NB4 (cell line): ENCODE results near the gene APOL4.
"Not testable (repeated sequence)": the region's sequence is repeated elsewhere in the genome, so short reads cannot be mapped to it uniquely, and the experiment has no call there.

ENCODE experiments used
- DNase-seq: peaks from one replicate; pipeline ENCODE4 v3.0.0; 2010; ENCODE audit warnings: low read depth
- H3K4me3 ChIP-seq: one replicate; pipeline ENCODE4 v1.5.1; 2011; ENCODE audit warnings: mild to moderate bottlenecking, low read depth, low read length, moderate library complexity
- MYC ChIP-seq: IDR thresholded peaks from 2 replicates; pipeline ENCODE4 v1.6.1; 2011; ENCODE audit warnings: low read depth, low read length
- POLR2A ChIP-seq: IDR thresholded peaks from 2 replicates; pipeline ENCODE4 v1.6.1; 2011; ENCODE audit warnings: mild to moderate bottlenecking; ENCODE audit not compliant: insufficient read length; ENCODE audit errors: extremely low read depth
- TF ChIP-seq, protein P1 (sequence below): IDR thresholded peaks from 2 replicates; pipeline ENCODE4 v1.6.1; 2011; ENCODE audit warnings: low read depth, low read length
- TF ChIP-seq, protein P2 (sequence below): IDR thresholded peaks from one replicate; pipeline ENCODE4 v1.5.1; 2012; ENCODE audit warnings: low read depth, low read length

The APOL4 gene, protein sequence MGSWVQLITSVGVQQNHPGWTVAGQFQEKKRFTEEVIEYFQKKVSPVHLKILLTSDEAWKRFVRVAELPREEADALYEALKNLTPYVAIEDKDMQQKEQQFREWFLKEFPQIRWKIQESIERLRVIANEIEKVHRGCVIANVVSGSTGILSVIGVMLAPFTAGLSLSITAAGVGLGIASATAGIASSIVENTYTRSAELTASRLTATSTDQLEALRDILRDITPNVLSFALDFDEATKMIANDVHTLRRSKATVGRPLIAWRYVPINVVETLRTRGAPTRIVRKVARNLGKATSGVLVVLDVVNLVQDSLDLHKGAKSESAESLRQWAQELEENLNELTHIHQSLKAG

DNA sequence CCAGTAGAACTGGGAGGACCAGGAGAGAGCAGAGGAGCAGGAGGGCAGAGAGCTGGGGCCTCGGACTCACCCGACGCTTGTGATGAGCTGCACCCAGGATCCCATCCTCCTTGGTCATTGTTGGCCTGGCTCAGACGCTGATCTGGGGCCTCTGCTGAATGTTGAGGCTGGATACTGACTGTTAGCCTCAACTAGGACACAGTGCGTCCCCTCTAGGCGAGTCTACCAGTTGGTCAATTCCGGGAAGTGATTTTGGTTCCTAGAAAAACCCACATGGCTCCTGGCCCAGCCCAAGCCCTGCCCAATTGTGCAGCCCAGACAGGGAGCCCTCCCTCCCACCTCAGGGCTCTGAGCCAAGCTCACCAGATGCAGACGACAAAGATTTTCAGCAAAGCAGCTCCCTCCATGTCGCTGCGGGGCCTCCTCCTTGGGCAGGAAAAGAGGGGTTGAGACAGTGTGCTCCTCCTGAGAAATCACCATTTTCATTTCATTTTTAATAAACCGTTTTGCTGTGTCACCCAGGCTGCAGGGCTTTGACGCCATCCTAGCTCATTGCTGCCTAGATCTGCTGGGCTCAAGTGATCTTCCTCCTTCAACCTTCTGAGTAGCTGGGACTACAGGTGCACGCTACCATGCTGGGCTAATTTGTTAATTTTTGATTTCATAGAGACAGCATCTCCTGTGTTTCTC is at the start of gene APOL4:
Gene APOL4, minus strand, starts transcription at position 180 of the 690 bp plus-strand sequence. Its CDS starts 75 bp downstream, at position 105.
- no peak within 1 kb of the TSS for H3K4me3 ChIP-seq
- DNase-seq: no peak
- TF ChIP-seq, protein P1, sequence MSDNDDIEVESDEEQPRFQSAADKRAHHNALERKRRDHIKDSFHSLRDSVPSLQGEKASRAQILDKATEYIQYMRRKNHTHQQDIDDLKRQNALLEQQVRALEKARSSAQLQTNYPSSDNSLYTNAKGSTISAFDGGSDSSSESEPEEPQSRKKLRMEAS: no peak
- TF ChIP-seq MYC: no peak
- TF ChIP-seq POLR2A: no peak
- TF ChIP-seq, protein P2, sequence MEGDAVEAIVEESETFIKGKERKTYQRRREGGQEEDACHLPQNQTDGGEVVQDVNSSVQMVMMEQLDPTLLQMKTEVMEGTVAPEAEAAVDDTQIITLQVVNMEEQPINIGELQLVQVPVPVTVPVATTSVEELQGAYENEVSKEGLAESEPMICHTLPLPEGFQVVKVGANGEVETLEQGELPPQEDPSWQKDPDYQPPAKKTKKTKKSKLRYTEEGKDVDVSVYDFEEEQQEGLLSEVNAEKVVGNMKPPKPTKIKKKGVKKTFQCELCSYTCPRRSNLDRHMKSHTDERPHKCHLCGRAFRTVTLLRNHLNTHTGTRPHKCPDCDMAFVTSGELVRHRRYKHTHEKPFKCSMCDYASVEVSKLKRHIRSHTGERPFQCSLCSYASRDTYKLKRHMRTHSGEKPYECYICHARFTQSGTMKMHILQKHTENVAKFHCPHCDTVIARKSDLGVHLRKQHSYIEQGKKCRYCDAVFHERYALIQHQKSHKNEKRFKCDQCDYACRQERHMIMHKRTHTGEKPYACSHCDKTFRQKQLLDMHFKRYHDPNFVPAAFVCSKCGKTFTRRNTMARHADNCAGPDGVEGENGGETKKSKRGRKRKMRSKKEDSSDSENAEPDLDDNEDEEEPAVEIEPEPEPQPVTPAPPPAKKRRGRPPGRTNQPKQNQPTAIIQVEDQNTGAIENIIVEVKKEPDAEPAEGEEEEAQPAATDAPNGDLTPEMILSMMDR: no peak

DNA sequence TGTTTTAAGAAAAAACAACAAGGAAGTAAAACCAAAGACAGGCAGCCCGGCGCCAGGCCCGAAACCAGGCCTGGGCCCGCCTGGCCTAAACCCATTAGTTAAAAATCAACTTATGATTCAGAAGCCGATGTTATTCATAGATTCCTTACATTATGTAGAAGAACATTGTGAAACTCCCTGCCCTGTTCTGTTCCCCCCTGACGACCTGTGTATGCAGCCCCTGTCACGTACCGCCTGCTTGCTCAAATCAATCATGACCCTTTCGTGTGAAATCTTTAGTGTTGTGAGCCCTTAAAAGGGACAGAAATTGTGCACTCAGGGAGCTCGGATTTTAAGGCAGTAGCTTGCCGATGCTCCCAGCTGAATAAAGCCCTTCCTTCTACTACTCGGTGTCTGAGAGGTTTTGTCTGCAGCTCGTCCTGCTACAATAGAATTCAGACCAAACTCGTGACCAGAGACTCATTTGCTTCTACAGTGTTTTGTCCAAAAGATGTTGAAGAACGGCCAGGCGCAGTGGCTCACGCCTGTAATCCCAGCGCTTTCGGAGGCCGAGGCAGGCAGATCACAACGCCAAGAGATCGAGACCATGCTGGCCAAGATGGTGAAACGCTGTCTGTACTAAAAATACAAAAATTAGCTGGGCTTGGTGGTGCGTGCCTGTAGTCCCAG is 48.8 kb upstream of the APOL4 start:
- DNase-seq, H3K4me3 ChIP-seq: not testable (repeated sequence)

DNA sequence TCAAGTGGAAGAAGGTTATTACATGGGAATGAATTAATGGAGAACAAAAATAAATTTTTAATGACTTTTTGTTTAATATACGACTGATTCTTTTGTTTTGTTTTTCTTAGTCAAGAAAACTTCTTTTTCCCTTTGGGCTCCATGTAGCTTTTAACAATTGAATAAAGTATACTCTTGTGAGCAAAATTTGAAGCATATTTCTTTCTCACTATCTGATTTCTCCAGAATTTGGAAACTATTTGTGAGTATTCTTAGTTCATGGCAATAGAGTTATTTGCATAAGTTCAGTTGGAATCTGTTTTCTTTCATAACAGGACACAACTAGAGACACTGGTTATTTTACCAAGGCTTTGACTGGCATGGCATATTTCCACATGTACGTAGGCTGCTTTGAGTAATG is 47.6 kb upstream of the APOL4 start:
- TF ChIP-seq, protein P1: no peak
- TF ChIP-seq POLR2A: no peak
- no peak for TF ChIP-seq MYC
- TF ChIP-seq, protein P2: no peak
- DNase-seq: no peak

DNA sequence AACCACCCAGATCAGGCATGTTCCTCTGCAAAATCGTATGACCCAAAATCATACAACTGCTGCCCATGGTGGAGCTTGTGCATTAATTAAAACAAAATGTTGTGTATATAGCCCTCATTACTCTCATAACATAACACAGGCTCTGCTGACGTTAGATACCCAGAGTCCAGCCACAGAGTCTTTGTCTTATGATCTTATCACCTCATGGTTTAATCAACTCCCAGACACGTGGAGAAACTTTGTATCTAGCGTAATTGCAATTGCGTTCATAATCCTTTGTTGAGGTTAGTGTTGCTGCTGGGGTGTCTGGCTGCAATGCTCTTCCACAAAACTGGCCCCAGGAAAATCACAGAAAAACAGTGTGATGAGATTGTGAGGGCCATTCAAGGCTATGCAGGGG is 46.3 kb upstream of the APOL4 start:
- DNase-seq: no peak
- no peak for TF ChIP-seq POLR2A
- TF ChIP-seq, protein P1: no peak
- TF ChIP-seq MYC: no peak
- TF ChIP-seq, protein P2: no peak
- H3K4me3 ChIP-seq: no peak overlapping the region

More for the DNA sequence above, 47.6 kb upstream of the APOL4 start:
- H3K4me3 ChIP-seq: no peak overlapping the region

DNA sequence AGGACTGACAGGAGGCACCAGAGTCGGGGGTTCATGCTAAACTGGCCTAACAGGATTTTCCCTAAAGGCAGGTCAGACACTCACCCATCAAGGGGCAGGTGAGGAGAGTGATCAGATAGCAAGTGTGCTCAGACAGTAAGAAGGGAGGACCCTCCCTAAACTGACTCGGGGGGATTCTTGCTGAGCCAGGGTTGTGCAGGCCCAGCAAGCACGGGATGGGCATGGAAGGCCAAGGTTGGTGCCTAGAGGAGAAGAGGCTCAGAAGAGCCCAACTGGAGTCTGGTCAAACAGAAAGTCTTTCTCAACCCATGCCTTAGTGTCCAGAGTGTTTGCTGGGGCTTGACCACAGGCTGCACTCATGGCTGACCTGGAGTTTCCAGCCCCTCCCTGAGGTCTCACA is 45.1 kb upstream of the APOL4 start:
- TF ChIP-seq, protein P1: no peak
- TF ChIP-seq, protein P2: no peak
- TF ChIP-seq POLR2A: no peak
- no peak for TF ChIP-seq MYC
- DNase-seq: no peak

More for the DNA sequence above, 45.1 kb upstream of the APOL4 start:
- H3K4me3 ChIP-seq: no peak overlapping the region
